Measurements from ENCODE around the gene PLEKHH3. TPM values are rescaled to one million over a fixed set of nuclear protein-coding genes. Genes with fewer than 3 reads are reported as not detected.

The PLEKHH3 gene
- total RNA-seq, 1 experiment from 2014 or later: 21.4 TPM

- no peak for TF ChIP-seq CTCF (conservative IDR thresholded peaks at IDR 0.05)
- no peak overlapping the region for H4K91ac ChIP-seq (ENCODE audit: insufficient read length, low read depth, low read length)
- no peaks in the 10 kb centered on the region for H3K79me1 ChIP-seq (ENCODE audit: insufficient read depth, low read depth, low read length, poor library complexity, severe bottlenecking)
- H3T11ph ChIP-seq (ENCODE audit: low read length): no peak overlapping the region
- no peak overlapping the region for H4K5ac ChIP-seq (ENCODE audit: insufficient read length, low read depth, low read length)
- H3K4me1 ChIP-seq (ENCODE audit: insufficient read depth, low read length): no peaks in the 10 kb centered on the region
- H3K27me3 Mint-ChIP-seq (ENCODE audit: low read depth): no peaks in the 10 kb centered on the region
- H2BK20ac ChIP-seq (ENCODE audit: low read depth, low read length, poor library complexity, severe bottlenecking): no peak overlapping the region
- no peak overlapping the region for H3K27ac ChIP-seq (ENCODE audit: insufficient read length, low read depth, low read length)
- no peaks in the 10 kb centered on the region for H3K27me3 ChIP-seq (ENCODE audit: insufficient read depth, low read length)
- DNase-seq: no peak
- H3K36me3 Mint-ChIP-seq (ENCODE audit: insufficient read depth in 1 of 3, low read depth in 3 of 3): peaks cover 12 to 68% (median 64%) of the 10 kb centered on the region in 3 experiments; a peak in 6 of 7 replicates
- H3K27ac Mint-ChIP-seq: no peak overlapping the region
- no peaks in the 10 kb centered on the region for H3K23me2 ChIP-seq (ENCODE audit: insufficient read length, low read depth, low read length, poor library complexity, severe bottlenecking)
- no CpG with 5 or more reads among the region's 8 CpGs for WGBS (ENCODE audit: extremely low coverage, insufficient read length, low lambda C conversion rate)
- H2AFZ ChIP-seq (ENCODE audit: low read length): no peak overlapping the region
- H3K9me3 Mint-ChIP-seq: no peaks in the 10 kb centered on the region
- no peak overlapping the region for H4K8ac ChIP-seq (replicated peaks; ENCODE audit: insufficient read length, low read depth, low read length)
- H3K14ac ChIP-seq (ENCODE audit: insufficient read depth, low read length): no peak overlapping the region
- H3K18ac ChIP-seq (ENCODE audit: insufficient read length, low read depth, low read length): no peak overlapping the region
- no peak overlapping the region for H3K56ac ChIP-seq (ENCODE audit: insufficient read length, low read depth, low read length)
- no peak overlapping the region for H2BK12ac ChIP-seq (ENCODE audit: insufficient read length, low read depth, low read length)
- H2BK120ac ChIP-seq (ENCODE audit: low read depth, low read length, poor library complexity, severe bottlenecking): no peak overlapping the region
- H3K79me2 ChIP-seq (ENCODE audit: insufficient read depth, low read length): no peaks in the 10 kb centered on the region
- no peak overlapping the region for H3K4me2 ChIP-seq (ENCODE audit: insufficient read depth, insufficient read length, low read length)
- H2BK15ac ChIP-seq (ENCODE audit: low read depth, low read length): no peak overlapping the region
- H4K20me1 ChIP-seq (ENCODE audit: control insufficient read depth, insufficient read depth, insufficient read length): no peaks in the 10 kb centered on the region
- no peak overlapping the region for H2AK5ac ChIP-seq (ENCODE audit: insufficient read length, low read length)
- H3K23ac ChIP-seq (ENCODE audit: insufficient read length, low read depth, low read length): no peak overlapping the region
- no peaks in the 10 kb centered on the region for H3K9me3 ChIP-seq (ENCODE audit: control insufficient read depth, low read depth, low read length)
- peaks cover 0 to 9% of the 10 kb centered on the region in 2 experiments; a peak in 2 of 4 replicates for H3K4me1 Mint-ChIP-seq
- no peak overlapping the region for H3K9ac ChIP-seq (ENCODE audit: extremely low read depth, insufficient read length, low read length)
- H2BK5ac ChIP-seq (ENCODE audit: insufficient read length, low read length): no peak overlapping the region
- H3K4ac ChIP-seq (ENCODE audit: low read depth, low read length): no peak overlapping the region
- H3K4me3 Mint-ChIP-seq: no peak overlapping the region
Measured at GRCh38 chr17:42704837-42705494, 28.2 kb upstream of the PLEKHH3 start.
